Liver (tissue), 9 donors: Measurements from ENCODE around the gene USP31. TPM values are rescaled to one million over a fixed set of nuclear protein-coding genes. Genes with fewer than 3 reads are reported as not detected.

Experiments
- DNase-seq: peaks from one replicate; pipeline ENCODE4 v3.0.0-alpha.2; 2017; ENCODE audit warnings: low spot score
- H3K27ac ChIP-seq, 2 donors: one replicate each; pipeline ENCODE4 v1.7.0; 2013; ENCODE audit warnings: inconsistent platforms in 2 of 2, low read length in 2 of 2, control low read depth in 1 of 2, low read depth in 1 of 2, mild to moderate bottlenecking in 1 of 2
- H3K27me3 ChIP-seq, 4 donors: one replicate each; pipeline versions ENCODE4 v1.6.1 to v1.7.0; 2013; ENCODE audit warnings: low read length in 3 of 4, inconsistent platforms in 1 of 4, mild to moderate bottlenecking in 1 of 4, moderate library complexity in 1 of 4; ENCODE audit not compliant: control insufficient read depth in 4 of 4, insufficient read depth in 4 of 4
- H3K36me3 ChIP-seq, 4 donors: one replicate each; pipeline versions ENCODE4 v1.6.1 to v1.7.0; 2013; ENCODE audit warnings: low read length in 3 of 4, mild to moderate bottlenecking in 3 of 4, low read depth in 1 of 4, moderate library complexity in 1 of 4; ENCODE audit not compliant: control insufficient read depth in 4 of 4, insufficient read depth in 3 of 4
- H3K4me1 ChIP-seq, 4 donors: one replicate each; pipeline versions ENCODE4 v1.6.1 to v1.7.0; 2013; ENCODE audit warnings: low read length in 3 of 4, mild to moderate bottlenecking in 3 of 4, moderate library complexity in 1 of 4; ENCODE audit not compliant: control insufficient read depth in 4 of 4, insufficient read depth in 4 of 4
- H3K4me3 ChIP-seq, 3 donors: one replicate each; pipeline versions ENCODE4 v1.6.1 to v1.7.0; 2013; ENCODE audit warnings: low read length in 3 of 3, control low read depth in 1 of 3, low read depth in 1 of 3, mild to moderate bottlenecking in 1 of 3
- H3K9ac ChIP-seq, 2 donors: one replicate each; pipeline ENCODE4 v1.7.0; 2013; ENCODE audit warnings: low read length in 2 of 2, mild to moderate bottlenecking in 2 of 2, moderate library complexity in 2 of 2, control low read depth in 1 of 2, low read depth in 1 of 2
- H3K9me3 ChIP-seq, 4 donors: one replicate each; pipeline versions ENCODE4 v1.6.1 to v1.7.0; 2013; ENCODE audit warnings: low read length in 3 of 4; ENCODE audit not compliant: control insufficient read depth in 4 of 4
- EGR1 ChIP-seq, 2 donors: IDR thresholded peaks; 2 replicates each; pipeline ENCODE4 v1.6.1; 2016 to 2018; ENCODE audit warnings: antibody characterized with exemption in 2 of 2, low read depth in 2 of 2
- FOXA1 ChIP-seq: IDR thresholded peaks from 2 replicates; pipeline ENCODE4 v1.6.1; 2016; ENCODE audit warnings: antibody characterized with exemption
- FOXA2 ChIP-seq: IDR thresholded peaks from 2 replicates; pipeline ENCODE4 v1.6.1; 2016; ENCODE audit warnings: antibody characterized with exemption
- GABPA ChIP-seq, 2 donors: IDR thresholded peaks in 1 of 2; conservative IDR thresholded peaks in 1 of 2; 2 replicates each; pipeline ENCODE4 v1.6.1; 2016; ENCODE audit warnings: antibody characterized with exemption in 2 of 2, mild to moderate bottlenecking in 1 of 2, moderate library complexity in 1 of 2
- HNF4A ChIP-seq, 2 donors: conservative IDR thresholded peaks; 2 replicates each; pipeline ENCODE4 v1.6.1; 2016; ENCODE audit warnings: antibody characterized with exemption in 2 of 2, mild to moderate bottlenecking in 2 of 2
- HNF4G ChIP-seq: IDR thresholded peaks from 2 replicates; pipeline ENCODE4 v1.6.1; 2016; ENCODE audit warnings: antibody characterized with exemption
- JUND ChIP-seq, 2 donors: IDR thresholded peaks; 2 replicates each; pipeline ENCODE4 v1.6.1; 2016; ENCODE audit warnings: antibody characterized with exemption in 2 of 2
- MAX ChIP-seq: IDR thresholded peaks from 2 replicates; pipeline ENCODE4 v1.6.1; 2016; ENCODE audit warnings: antibody characterized with exemption
- NR2F2 ChIP-seq: IDR thresholded peaks from 2 replicates; pipeline ENCODE4 v1.6.1; 2016; ENCODE audit warnings: antibody characterized with exemption
- RAD21 ChIP-seq, 2 donors: IDR thresholded peaks; 2 replicates each; pipeline ENCODE4 v1.6.1; 2016; ENCODE audit warnings: antibody characterized with exemption in 2 of 2, mild to moderate bottlenecking in 2 of 2
- REST ChIP-seq: IDR thresholded peaks from 2 replicates; pipeline ENCODE4 v1.6.1; 2016; ENCODE audit warnings: antibody characterized with exemption, mild to moderate bottlenecking
- RXRA ChIP-seq, 2 donors: IDR thresholded peaks; 2 replicates each; pipeline ENCODE4 v1.6.1; 2017 to 2018; ENCODE audit warnings: antibody characterized with exemption in 2 of 2, mild to moderate bottlenecking in 1 of 2
- SP1 ChIP-seq: IDR thresholded peaks from 2 replicates; pipeline ENCODE4 v1.6.1; 2018; ENCODE audit warnings: antibody characterized with exemption, mild to moderate bottlenecking
- TAF1 ChIP-seq: conservative IDR thresholded peaks from 2 replicates; pipeline ENCODE4 v1.6.1; 2016; ENCODE audit warnings: antibody characterized with exemption, mild to moderate bottlenecking
- YY1 ChIP-seq: IDR thresholded peaks from 2 replicates; pipeline ENCODE4 v1.6.1; 2016; ENCODE audit warnings: antibody characterized with exemption, mild to moderate bottlenecking
- WGBS: extraction: QIAGEN DNeasy Blood & Tissue Kit; methylation state at CpG from one replicate; pipeline ENCODE4 v1.1.7; 2013; 5-methylcytosine and 5-hydroxymethylcytosine counted together
- polyA plus RNA-seq, 2 donors: library from polyadenylated mRNA; stranded (reverse) in 1 of 2; unstranded in 1 of 2; fragments of 200-250 nt in 1 of 2; fragments of >200 nt in 1 of 2; fragmentation: Nextera tagmentation in 1 of 2; extraction: Ambion mirVana in 1 of 2; gene quantifications; one replicate each; pipeline versions ENCODE4 v1.2.1 to v1.2.3, GENCODE V29; 2013 to 2015
- total RNA-seq, 2 donors: library from RNA; depleted of rRNA; stranded (reverse); fragments of >200 nt; gene quantifications; one replicate each; pipeline ENCODE4 v1.2.3, GENCODE V29; 2014
- TF ChIP-seq, protein P1 (sequence below): IDR thresholded peaks from 2 replicates; pipeline ENCODE4 v1.6.1; 2016; ENCODE audit warnings: antibody characterized with exemption
- donor health status: healthy.
- donor health status: healthy.
- donor health status: healthy.
- donor health status: healthy.
- donor health status: healthy.

USP31 gene
- total and polyA plus RNA-seq, 4 donors: 2.4 to 16.4 (median 3.8) TPM

DNA sequence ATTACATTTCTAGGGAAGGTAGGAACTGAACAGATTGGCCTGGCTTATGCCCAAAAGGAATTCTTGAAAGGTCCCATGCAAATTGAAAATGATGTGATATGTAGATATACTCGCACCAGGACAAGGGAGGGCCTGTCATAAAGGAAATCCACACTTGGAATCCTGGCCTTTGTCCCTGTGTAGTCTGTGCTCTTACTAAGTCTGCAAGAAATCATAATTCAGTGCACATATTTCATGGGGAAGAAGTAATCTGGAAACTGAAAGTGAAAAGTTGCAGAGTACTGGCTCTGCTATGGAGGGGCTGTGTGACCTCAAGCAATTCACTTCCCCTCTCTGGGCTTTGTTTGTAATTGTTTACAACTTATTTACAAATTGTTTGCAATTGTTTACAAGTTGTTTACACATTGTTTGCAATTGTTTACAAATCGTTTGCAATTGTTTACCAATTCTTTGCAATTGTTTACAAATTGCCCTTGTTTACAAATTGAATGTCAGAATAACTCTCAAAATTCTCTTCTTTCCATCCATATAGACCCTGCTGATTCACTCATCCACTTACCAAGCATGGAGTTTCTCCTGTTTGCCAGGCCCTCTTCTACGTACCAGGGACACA lies 46.2 kb upstream of the USP31 start:
- no peak for DNase-seq
- H3K4me1 ChIP-seq: no peaks in the 10 kb centered on the region
- WGBS: 50% methylated on average over 3 of the region's 3 CpGs
- H3K9ac ChIP-seq: no peak overlapping the region
- no peak overlapping the region for H3K27ac ChIP-seq
- no peak for TF ChIP-seq RAD21 (IDR thresholded peaks at IDR 0.05)
- no peak for TF ChIP-seq TAF1
- no peak for TF ChIP-seq EGR1 (IDR thresholded peaks at IDR 0.05; ENCODE audit: low read depth in 2 of 2)
- TF ChIP-seq NR2F2: no peak
- TF ChIP-seq HNF4A (conservative IDR thresholded peaks at IDR 0.05): no peak
- no peak for TF ChIP-seq FOXA2
- TF ChIP-seq JUND (IDR thresholded peaks at IDR 0.05): no peak
- no peak for TF ChIP-seq FOXA1
- TF ChIP-seq GABPA (IDR thresholded peaks at IDR 0.05 in 1 of 2, conservative IDR thresholded peaks at IDR 0.05 in 1 of 2): no peak
- TF ChIP-seq YY1: no peak
- TF ChIP-seq REST: no peak
- no peak for TF ChIP-seq MAX
- TF ChIP-seq, protein P1, sequence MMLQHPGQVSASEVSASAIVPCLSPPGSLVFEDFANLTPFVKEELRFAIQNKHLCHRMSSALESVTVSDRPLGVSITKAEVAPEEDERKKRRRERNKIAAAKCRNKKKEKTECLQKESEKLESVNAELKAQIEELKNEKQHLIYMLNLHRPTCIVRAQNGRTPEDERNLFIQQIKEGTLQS: no peak
- no peak for TF ChIP-seq SP1
- no peak for TF ChIP-seq HNF4G
- no peaks in the 10 kb centered on the region for H3K9me3 ChIP-seq
- H3K36me3 ChIP-seq: no peaks in the 10 kb centered on the region
- H3K4me3 ChIP-seq: no peak overlapping the region
- peaks cover 0 to 4% (median 0%) of the 10 kb centered on the region in 4 donors for H3K27me3 ChIP-seq

DNA sequence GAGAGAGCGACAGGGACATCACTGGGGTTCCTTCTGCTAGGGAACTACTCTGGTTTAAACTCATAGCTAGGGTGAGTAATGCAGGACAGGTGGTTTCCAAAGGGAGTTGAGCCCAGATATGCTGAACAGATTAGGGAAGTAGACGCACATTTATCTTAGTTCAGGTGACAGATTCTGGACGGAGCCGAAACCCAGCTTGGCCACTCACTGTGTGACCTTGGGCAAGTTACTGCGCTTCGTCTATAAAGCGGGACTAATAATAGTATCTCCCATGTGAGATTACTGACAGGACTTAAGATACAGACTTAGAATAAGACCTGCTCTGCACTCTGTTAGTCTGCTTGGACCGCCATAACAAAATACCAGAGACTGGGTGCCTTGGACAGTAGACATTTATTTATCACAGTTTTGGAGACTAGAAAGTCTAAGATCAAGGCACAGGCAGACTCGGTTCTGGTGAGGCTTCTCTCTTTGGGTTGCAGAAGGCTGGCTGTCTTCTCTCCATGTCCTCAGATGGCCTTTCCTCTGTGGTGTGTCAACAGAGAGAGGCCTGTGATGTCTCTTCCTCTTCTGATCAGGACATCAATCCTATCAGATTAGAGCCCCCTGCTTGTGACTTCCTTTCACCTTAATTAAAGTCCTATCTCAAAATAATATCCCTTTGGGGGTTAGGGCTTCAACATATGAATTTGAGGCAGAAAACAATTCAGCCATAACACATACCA lies 45.4 kb upstream of the USP31 start:
- no peaks in the 10 kb centered on the region for H3K4me1 ChIP-seq
- no peak overlapping the region for H3K4me3 ChIP-seq
- H3K27me3 ChIP-seq: peaks cover 0 to 4% (median 0%) of the 10 kb centered on the region in 4 donors
- 73% methylated on average over 9 of the region's 9 CpGs for WGBS
- no peaks in the 10 kb centered on the region for H3K36me3 ChIP-seq
- TF ChIP-seq HNF4A (conservative IDR thresholded peaks at IDR 0.05) (no peak), RXRA (IDR thresholded peaks at IDR 0.05) (peak in 1 of 2 donors; percentile 6)
- no peak overlapping the region for H3K9ac ChIP-seq
- no peak overlapping the region for H3K27ac ChIP-seq
- no peaks in the 10 kb centered on the region for H3K9me3 ChIP-seq
- no peak for DNase-seq
